HEK293 (cell line): ENCODE measurements around the gene PRTFDC1.

Experiments
- CTCF ChIA-PET: fragments of 350-600 bp; formaldehyde crosslinking; extraction: SDS; loops from one replicate; lab custom pipeline; 2021; ENCODE audit warnings: antibody characterized with exemption; lab: Yijun Ruan, JAX
- POLR2A ChIA-PET: fragments of 300-600 bp; formaldehyde crosslinking; extraction: SDS; loops from one replicate; lab custom pipeline; 2020; ENCODE audit warnings: antibody characterized with exemption, inconsistent platforms; lab: Yijun Ruan, JAX
- H3K27ac ChIP-seq: fragments of 200-500 bp; sonication (Bioruptor generic); 2 replicates; pipeline ENCODE4 v1.5.1; 2014; ENCODE audit warnings: low read depth, low read length, control low read depth, inconsistent platforms; ENCODE audit errors: extremely low read depth
- H3K36me3 ChIP-seq, 2 experiments: fragments of 200-500 bp in 1 of 2; sonication (Bioruptor generic) in 1 of 2; 1 replicate in 1 of 2; 2 replicates in 1 of 2; pipeline ENCODE4 v1.5.1; 2014 to 2017; ENCODE audit warnings: inconsistent platforms in 2 of 2, low read length in 2 of 2; ENCODE audit not compliant: control insufficient read depth in 2 of 2, insufficient read depth in 1 of 2
- H3K4me1 ChIP-seq: fragments of 200-500 bp; sonication (Bioruptor generic); 2 replicates; pipeline ENCODE4 v1.5.1; 2014; ENCODE audit warnings: mild to moderate bottlenecking, low read length, inconsistent platforms; ENCODE audit not compliant: control insufficient read depth, insufficient read depth
- H3K4me3 ChIP-seq: 2 replicates; pipeline ENCODE4 v1.5.1; 2011; ENCODE audit warnings: low read depth, mild to moderate bottlenecking, control low read depth, low read length, moderate library complexity
- H3K9me3 ChIP-seq: fragments of 200-500 bp; sonication (Bioruptor generic); 2 replicates; pipeline ENCODE4 v1.5.1; 2014; ENCODE audit warnings: low read depth, low read length, inconsistent platforms; ENCODE audit not compliant: control insufficient read depth, insufficient read depth
- AEBP2 ChIP-seq: fragments of 450-650 bp; formaldehyde crosslinking; IDR thresholded peaks from 2 replicates; pipeline ENCODE4 v1.5.1; 2016; ENCODE audit warnings: missing biosample characterization, missing genetic modification characterization, borderline replicate concordance
- CTCF ChIP-seq: fragments of 450-650 bp; formaldehyde crosslinking; IDR thresholded peaks from 2 replicates; pipeline ENCODE4 v1.5.1; 2016; ENCODE audit warnings: missing biosample characterization, missing genetic modification characterization
- FEZF1 ChIP-seq: fragments of 450-650 bp; formaldehyde crosslinking; IDR thresholded peaks from 2 replicates; pipeline ENCODE4 v1.5.1; 2016; ENCODE audit warnings: missing biosample characterization, missing genetic modification characterization
- ZBTB44 ChIP-seq: fragments of 450-650 bp; IDR thresholded peaks from 2 replicates; pipeline ENCODE4 v1.5.1; 2018; ENCODE audit warnings: missing biosample characterization, mild to moderate bottlenecking, missing genetic modification characterization
- ZNF140 ChIP-seq: fragments of 450-650 bp; formaldehyde crosslinking; IDR thresholded peaks from 2 replicates; pipeline ENCODE4 v1.5.1; 2016; ENCODE audit warnings: missing biosample characterization, missing genetic modification characterization
- ZNF146 ChIP-seq: fragments of 450-650 bp; formaldehyde crosslinking; IDR thresholded peaks from 2 replicates; pipeline ENCODE4 v1.5.1; 2016; ENCODE audit warnings: missing biosample characterization, missing genetic modification characterization
- ZNF223 ChIP-seq: fragments of 450-650 bp; formaldehyde crosslinking; IDR thresholded peaks from 2 replicates; pipeline ENCODE4 v1.5.1; 2016; ENCODE audit warnings: missing biosample characterization, missing genetic modification characterization
- ZNF423 ChIP-seq: fragments of 450-650 bp; formaldehyde crosslinking; IDR thresholded peaks from 2 replicates; pipeline ENCODE4 v1.5.1; 2016; ENCODE audit warnings: missing biosample characterization, missing genetic modification characterization
- ZNF529 ChIP-seq: fragments of 450-650 bp; formaldehyde crosslinking; IDR thresholded peaks from 2 replicates; pipeline ENCODE4 v1.5.1; 2017; ENCODE audit warnings: missing genetic modification characterization, missing biosample characterization; ENCODE audit not compliant: insufficient replicate concordance
- ZNF561 ChIP-seq: fragments of 450-650 bp; IDR thresholded peaks from 2 replicates; pipeline ENCODE4 v1.5.1; 2018; ENCODE audit warnings: missing biosample characterization, missing genetic modification characterization, borderline replicate concordance
- ZNF658 ChIP-seq: fragments of 450-650 bp; formaldehyde crosslinking; IDR thresholded peaks from 2 replicates; pipeline ENCODE4; 2016; ENCODE audit warnings: missing biosample characterization, missing genetic modification characterization
- ZNF785 ChIP-seq: fragments of 450-650 bp; formaldehyde crosslinking; IDR thresholded peaks from 2 replicates; pipeline ENCODE4 v1.5.1; 2016; ENCODE audit warnings: missing biosample characterization, missing genetic modification characterization
- ZSCAN23 ChIP-seq: fragments of 450-650 bp; formaldehyde crosslinking; IDR thresholded peaks from 2 replicates; pipeline ENCODE4 v1.5.1; 2016; ENCODE audit warnings: missing biosample characterization, missing genetic modification characterization
- ZXDB ChIP-seq: fragments of 450-650 bp; formaldehyde crosslinking; IDR thresholded peaks from 2 replicates; pipeline ENCODE4 v1.5.1; 2016; ENCODE audit warnings: missing biosample characterization, missing genetic modification characterization
- TF ChIP-seq, protein P1 (sequence below): fragments of 450-650 bp; formaldehyde crosslinking; IDR thresholded peaks from 2 replicates; pipeline ENCODE4 v1.5.1; 2016; ENCODE audit warnings: missing biosample characterization, missing genetic modification characterization
- TF ChIP-seq, protein P2 (sequence below): fragments of 450-650 bp; formaldehyde crosslinking; IDR thresholded peaks from 2 replicates; pipeline ENCODE4 v1.5.1; 2017; ENCODE audit warnings: missing biosample characterization, mild to moderate bottlenecking, missing genetic modification characterization, moderate library complexity
- TF ChIP-seq, protein P3 (sequence below): fragments of 450-650 bp; formaldehyde crosslinking; IDR thresholded peaks from 2 replicates; pipeline ENCODE4 v1.5.1; 2017; ENCODE audit warnings: missing biosample characterization, missing genetic modification characterization
- TF ChIP-seq, protein P4 (sequence below): fragments of 450-650 bp; formaldehyde crosslinking; IDR thresholded peaks from 2 replicates; pipeline ENCODE4 v1.5.1; 2016; ENCODE audit warnings: missing biosample characterization, missing genetic modification characterization

The PRTFDC1 gene

GRCh38 chr10:24882047-24882698 lies 70.2 kb downstream of the PRTFDC1 start (continued):
- TF ChIP-seq, protein P1, sequence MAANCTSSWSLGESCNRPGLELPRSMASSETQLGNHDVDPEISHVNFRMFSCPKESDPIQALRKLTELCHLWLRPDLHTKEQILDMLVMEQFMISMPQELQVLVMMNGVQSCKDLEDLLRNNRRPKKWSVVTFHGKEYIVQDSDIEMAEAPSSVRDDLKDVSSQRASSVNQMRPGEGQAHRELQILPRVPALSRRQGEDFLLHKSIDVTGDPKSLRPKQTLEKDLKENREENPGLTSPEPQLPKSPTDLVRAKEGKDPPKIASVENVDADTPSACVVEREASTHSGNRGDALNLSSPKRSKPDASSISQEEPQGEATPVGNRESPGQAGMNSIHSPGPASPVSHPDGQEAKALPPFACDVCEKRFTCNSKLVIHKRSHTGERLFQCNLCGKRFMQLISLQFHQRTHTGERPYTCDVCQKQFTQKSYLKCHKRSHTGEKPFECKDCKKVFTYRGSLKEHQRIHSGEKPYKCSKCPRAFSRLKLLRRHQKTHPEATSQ (tag by site-specific recombination): no peak
- no peak for TF ChIP-seq ZNF223 (tag by site-specific recombination)
- TF ChIP-seq, all 188 proteins: peak for 0

DNA sequence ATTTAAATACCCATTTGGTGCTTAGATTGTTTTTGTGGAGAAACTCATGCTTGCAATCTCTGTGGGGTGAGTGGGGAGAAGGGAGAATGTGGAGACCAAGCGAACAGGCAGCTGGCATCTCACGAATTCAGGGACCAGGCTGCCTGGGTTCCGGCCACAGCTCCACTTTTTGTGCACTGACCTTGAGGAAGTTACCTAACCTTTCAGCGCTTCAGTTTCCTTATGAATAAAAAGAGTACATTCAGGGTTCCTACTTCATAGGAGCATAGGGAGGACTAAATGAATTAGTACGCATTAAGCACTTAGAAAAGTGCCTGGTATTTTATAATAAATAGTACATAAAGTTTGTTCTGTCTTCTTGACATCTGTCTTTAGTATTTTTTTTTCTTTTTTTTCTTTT lies 72.5 kb downstream of the PRTFDC1 start:
- Histone ChIP-seq H3K9me3 (no peaks in the 10 kb centered on the region), H3K4me1 (no peaks in the 10 kb centered on the region), H3K36me3 (no peaks in the 10 kb centered on the region), H3K27ac (no peak overlapping the region), H3K4me3 (no peak overlapping the region)
- TF ChIP-seq ZNF140 (tag by site-specific recombination) (no peak), ZNF423 (tag by site-specific recombination) (no peak), AEBP2 (tag by site-specific recombination) (no peak), ZBTB44 (tag by site-specific recombination) (no peak), CTCF (tag by site-specific recombination) (no peak), ZNF561 (tag by site-specific recombination) (no peak)
- TF ChIP-seq, protein P2, sequence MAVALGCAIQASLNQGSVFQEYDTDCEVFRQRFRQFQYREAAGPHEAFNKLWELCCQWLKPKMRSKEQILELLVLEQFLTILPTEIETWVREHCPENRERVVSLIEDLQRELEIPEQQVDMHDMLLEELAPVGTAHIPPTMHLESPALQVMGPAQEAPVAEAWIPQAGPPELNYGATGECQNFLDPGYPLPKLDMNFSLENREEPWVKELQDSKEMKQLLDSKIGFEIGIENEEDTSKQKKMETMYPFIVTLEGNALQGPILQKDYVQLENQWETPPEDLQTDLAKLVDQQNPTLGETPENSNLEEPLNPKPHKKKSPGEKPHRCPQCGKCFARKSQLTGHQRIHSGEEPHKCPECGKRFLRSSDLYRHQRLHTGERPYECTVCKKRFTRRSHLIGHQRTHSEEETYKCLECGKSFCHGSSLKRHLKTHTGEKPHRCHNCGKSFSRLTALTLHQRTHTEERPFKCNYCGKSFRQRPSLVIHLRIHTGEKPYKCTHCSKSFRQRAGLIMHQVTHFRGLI (tag by site-specific recombination): no peak
- CTCF ChIA-PET: no interaction called here
- POLR2A ChIA-PET: no interaction called here

- Histone ChIP-seq H3K9me3 (no peaks in the 10 kb centered on the region), H3K36me3 (no peaks in the 10 kb centered on the region), H3K27ac (no peak overlapping the region), H3K4me1 (no peaks in the 10 kb centered on the region), H3K4me3 (no peak overlapping the region)
- ChIA-PET CTCF (interaction anchor here (0.6 kb wide), 1 partner anchor 68 kb away, joined by 3 read pairs; no protein-coding TSS in a partner anchor), POLR2A (no interaction called here)
- TF ChIP-seq FEZF1 (tag by site-specific recombination) (no peak), ZNF146 (tag by site-specific recombination) (no peak), ZNF223 (tag by site-specific recombination) (no peak), AEBP2 (tag by site-specific recombination) (no peak), ZNF658 (no peak), ZSCAN23 (tag by site-specific recombination) (no peak), ZXDB (no peak), ZNF785 (no peak), ZNF529 (tag by site-specific recombination) (no peak)
- TF ChIP-seq, protein P3, sequence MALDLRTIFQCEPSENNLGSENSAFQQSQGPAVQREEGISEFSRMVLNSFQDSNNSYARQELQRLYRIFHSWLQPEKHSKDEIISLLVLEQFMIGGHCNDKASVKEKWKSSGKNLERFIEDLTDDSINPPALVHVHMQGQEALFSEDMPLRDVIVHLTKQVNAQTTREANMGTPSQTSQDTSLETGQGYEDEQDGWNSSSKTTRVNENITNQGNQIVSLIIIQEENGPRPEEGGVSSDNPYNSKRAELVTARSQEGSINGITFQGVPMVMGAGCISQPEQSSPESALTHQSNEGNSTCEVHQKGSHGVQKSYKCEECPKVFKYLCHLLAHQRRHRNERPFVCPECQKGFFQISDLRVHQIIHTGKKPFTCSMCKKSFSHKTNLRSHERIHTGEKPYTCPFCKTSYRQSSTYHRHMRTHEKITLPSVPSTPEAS: no peak
- TF ChIP-seq, protein P4, sequence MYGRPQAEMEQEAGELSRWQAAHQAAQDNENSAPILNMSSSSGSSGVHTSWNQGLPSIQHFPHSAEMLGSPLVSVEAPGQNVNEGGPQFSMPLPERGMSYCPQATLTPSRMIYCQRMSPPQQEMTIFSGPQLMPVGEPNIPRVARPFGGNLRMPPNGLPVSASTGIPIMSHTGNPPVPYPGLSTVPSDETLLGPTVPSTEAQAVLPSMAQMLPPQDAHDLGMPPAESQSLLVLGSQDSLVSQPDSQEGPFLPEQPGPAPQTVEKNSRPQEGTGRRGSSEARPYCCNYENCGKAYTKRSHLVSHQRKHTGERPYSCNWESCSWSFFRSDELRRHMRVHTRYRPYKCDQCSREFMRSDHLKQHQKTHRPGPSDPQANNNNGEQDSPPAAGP (tag by site-specific recombination): no peak
Measured at GRCh38 chr10:24874133-24874532, 78.3 kb downstream of the PRTFDC1 start.
